Measurements from ENCODE around the gene KRTAP4-9. TPM values are rescaled to one million over a fixed set of nuclear protein-coding genes. Genes with fewer than 3 reads are reported as not detected.
"Not testable (repeated sequence)": the region's sequence is repeated elsewhere in the genome, so short reads cannot be mapped to it uniquely, and the experiment has no call there.

KRTAP4-9 gene
- total and polyA plus RNA-seq, 8 donors = not detected

- peaks cover 0 to 17% (median 0%) of the 10 kb centered on the region in 3 donors for H3K27me3 ChIP-seq
- H3K27ac ChIP-seq = no peak overlapping the region
- TF ChIP-seq POLR2A (IDR thresholded peaks at IDR 0.05) = no peak
- TF ChIP-seq, protein P1, sequence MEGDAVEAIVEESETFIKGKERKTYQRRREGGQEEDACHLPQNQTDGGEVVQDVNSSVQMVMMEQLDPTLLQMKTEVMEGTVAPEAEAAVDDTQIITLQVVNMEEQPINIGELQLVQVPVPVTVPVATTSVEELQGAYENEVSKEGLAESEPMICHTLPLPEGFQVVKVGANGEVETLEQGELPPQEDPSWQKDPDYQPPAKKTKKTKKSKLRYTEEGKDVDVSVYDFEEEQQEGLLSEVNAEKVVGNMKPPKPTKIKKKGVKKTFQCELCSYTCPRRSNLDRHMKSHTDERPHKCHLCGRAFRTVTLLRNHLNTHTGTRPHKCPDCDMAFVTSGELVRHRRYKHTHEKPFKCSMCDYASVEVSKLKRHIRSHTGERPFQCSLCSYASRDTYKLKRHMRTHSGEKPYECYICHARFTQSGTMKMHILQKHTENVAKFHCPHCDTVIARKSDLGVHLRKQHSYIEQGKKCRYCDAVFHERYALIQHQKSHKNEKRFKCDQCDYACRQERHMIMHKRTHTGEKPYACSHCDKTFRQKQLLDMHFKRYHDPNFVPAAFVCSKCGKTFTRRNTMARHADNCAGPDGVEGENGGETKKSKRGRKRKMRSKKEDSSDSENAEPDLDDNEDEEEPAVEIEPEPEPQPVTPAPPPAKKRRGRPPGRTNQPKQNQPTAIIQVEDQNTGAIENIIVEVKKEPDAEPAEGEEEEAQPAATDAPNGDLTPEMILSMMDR (IDR thresholded peaks at IDR 0.05) = no peak
- TF ChIP-seq POLR2AphosphoS5 (IDR thresholded peaks at IDR 0.05) = no peak
- no peak for TF ChIP-seq EP300 (IDR thresholded peaks at IDR 0.05)
- no peaks in the 10 kb centered on the region for H3K9me3 ChIP-seq
- no peak for DNase-seq
- no peaks in the 10 kb centered on the region for H3K4me1 ChIP-seq
- WGBS, 5 donors = 50 to 62% (median 55%) methylated on average over 4 of the region's 4 CpGs
- H3K4me3 ChIP-seq = no peak overlapping the region
- intact Hi-C loops (cut with DNase I; ENCODE audit: low total_unique reads) = no loop called here
- H3K36me3 ChIP-seq = no peaks in the 10 kb centered on the region
Observed at GRCh38 chr17:41063449-41063848, 41.7 kb upstream of the KRTAP4-9 start.

DNA sequence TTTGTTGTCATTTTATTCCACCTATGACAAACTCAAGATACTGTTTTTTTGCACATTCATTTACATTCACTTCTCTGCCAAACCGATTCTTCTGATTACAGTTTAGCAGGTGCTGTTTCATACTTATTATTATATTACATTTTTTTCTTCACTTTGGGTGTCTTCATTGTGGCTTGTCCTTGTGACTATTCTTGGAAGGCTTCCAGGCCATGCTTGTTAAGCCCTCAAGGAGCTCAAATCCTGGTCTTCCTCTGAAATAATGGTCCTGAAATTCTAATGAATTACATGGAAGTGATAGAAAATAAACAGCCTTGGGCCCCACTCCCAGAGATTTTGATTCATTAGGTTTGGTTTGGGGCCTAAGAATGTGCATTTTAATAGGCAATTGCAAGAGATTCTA, 40.9 kb upstream of the KRTAP4-9 start:
- 78 to 84% (median 82%) methylated on average over 1 of the region's 1 CpG for WGBS, 5 donors
- intact Hi-C loops (cut with DNase I; ENCODE audit: low total_unique reads) = no loop called here
- no peaks in the 10 kb centered on the region for H3K9me3 ChIP-seq
- TF ChIP-seq, protein P1 (IDR thresholded peaks at IDR 0.05) = no peak
- no peak overlapping the region for H3K4me3 ChIP-seq
- no peaks in the 10 kb centered on the region for H3K4me1 ChIP-seq
- DNase-seq = no peak
- no peak overlapping the region for H3K27ac ChIP-seq
- peaks cover 0 to 12% (median 0%) of the 10 kb centered on the region in 3 donors for H3K27me3 ChIP-seq
- no peaks in the 10 kb centered on the region for H3K36me3 ChIP-seq

DNA sequence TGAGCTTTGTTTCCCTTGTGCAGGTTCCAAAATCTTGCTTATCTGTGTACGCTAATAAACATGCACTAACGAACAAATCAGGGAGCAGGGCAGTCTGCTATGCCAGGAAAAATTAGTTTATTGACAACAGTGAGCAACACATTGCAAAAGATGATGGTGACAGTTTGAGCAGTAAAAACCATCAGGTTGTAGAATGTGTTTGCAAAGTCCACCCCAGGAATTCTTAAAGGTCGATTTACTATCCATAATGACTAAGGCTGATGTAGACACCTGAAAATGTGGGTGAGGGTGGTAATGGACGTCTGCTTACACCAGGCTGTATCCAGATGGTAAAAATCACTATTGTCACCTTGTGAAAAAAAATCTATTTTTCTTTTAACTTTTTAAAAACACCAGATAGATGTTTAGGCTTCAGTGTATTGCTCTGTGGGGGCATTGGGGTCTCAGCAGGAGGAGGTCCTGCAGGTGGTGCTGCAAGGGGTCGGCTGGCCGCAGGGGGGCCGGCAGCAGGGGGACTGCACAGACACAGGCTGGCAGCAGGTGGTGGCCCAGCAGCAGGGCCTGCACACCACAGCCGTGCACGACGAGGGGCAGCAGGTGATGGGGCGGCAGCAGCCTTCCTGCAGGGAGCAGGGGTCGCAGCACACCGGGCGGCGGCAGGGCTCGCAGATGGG, 40.0 kb upstream of the KRTAP4-9 start:
- H3K4me3 ChIP-seq; H3K36me3 ChIP-seq; H3K27ac ChIP-seq; H3K9me3 ChIP-seq; H3K4me1 ChIP-seq; DNase-seq; H3K27me3 ChIP-seq; intact Hi-C loops (cut with DNase I; ENCODE audit: low total_unique reads): not testable (repeated sequence)
- WGBS, 5 donors = 55 to 72% (median 59%) methylated on average over 6 to 7 of the region's 16 CpGs

DNA sequence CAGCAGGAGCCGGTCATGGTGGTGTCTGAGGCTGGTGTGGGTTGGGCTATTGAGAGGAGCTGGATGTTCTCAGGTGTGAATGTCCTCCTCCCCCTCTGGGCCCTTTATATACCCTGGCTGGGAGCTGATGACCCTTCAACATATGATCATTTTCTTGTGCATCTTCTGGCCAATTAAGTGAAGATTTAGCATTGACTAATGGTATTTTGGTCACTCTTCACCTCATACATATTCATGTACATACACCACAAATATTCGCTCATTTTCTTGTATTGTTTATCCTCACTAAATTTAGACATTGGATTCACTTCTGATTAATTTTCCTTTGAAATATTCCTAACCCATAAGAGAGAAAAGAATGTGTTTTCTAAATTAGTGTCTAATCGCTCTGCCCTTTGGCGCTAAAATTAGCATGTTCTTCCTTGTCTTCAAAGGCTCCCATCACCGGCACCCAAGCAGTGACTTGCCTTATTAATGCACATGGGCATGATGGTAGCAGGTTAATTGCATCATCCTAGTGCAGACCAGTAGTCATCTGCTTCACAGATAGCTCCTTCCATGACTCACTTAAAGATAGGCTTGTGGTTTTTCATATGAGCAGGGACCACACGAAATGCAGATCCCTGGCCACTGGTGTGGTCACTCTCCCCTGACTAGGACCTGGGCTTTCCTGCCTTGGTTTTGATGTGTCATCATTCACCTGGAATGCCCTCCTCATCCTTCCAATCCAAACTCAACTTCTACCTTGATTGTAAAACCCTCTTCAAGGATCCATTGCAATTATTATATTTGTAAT, 39.2 kb upstream of the KRTAP4-9 start, which contains the start of gene KRTAP2-4:
Gene KRTAP2-4, minus strand, starts transcription at position 51 of the 796 bp plus-strand sequence. Its CDS starts 34 bp downstream, at position 17.
- no peaks in the 10 kb centered on the region for H3K9me3 ChIP-seq
- no peak for DNase-seq
- TF ChIP-seq, protein P1 (IDR thresholded peaks at IDR 0.05) = no peak
- TF ChIP-seq EP300 (IDR thresholded peaks at IDR 0.05) = no peak
- no peak within 1 kb of the TSS for H3K4me3 ChIP-seq
- no peaks in the 10 kb centered on the region for H3K36me3 ChIP-seq
- H3K27me3 ChIP-seq = no peaks in the 10 kb centered on the region
- intact Hi-C loops (cut with DNase I; ENCODE audit: low total_unique reads) = no loop called here
- no peak within 1 kb of the TSS for H3K27ac ChIP-seq
- H3K4me1 ChIP-seq = no peaks in the 10 kb centered on the region
- WGBS, 5 donors = 81 to 90% (median 88%) methylated on average over 5 to 6 of the region's 6 CpGs

DNA sequence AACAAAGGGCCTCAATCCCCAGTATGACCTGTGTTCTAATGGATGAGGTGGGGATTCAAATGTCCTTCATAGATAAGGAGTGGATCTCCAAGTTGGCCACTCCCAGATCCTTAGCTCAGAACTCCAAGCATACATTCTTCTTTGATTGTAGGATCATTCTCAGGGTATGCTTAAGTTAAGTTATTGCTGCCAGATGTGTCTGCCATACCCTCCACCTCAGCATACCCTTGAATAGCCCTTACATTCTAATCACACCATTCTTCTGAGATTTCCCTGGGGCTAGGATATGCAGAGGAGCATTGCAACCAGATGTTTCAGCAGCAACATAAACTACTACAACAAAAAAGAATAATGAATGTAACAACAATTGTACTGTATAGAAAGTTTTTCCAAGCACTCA, 37.9 kb upstream of the KRTAP4-9 start:
- DNase-seq = no peak
- H3K4me3 ChIP-seq = no peak overlapping the region
- intact Hi-C loops (cut with DNase I; ENCODE audit: low total_unique reads) = no loop called here
- H3K27me3 ChIP-seq = no peaks in the 10 kb centered on the region
- H3K27ac ChIP-seq = no peak overlapping the region
- TF ChIP-seq POLR2AphosphoS5 (IDR thresholded peaks at IDR 0.05) (no peak), POLR2A (IDR thresholded peaks at IDR 0.05) (no peak), EP300 (IDR thresholded peaks at IDR 0.05) (no peak)
- TF ChIP-seq, protein P1 (IDR thresholded peaks at IDR 0.05) = no peak
- no peaks in the 10 kb centered on the region for H3K36me3 ChIP-seq
- H3K9me3 ChIP-seq = no peaks in the 10 kb centered on the region
- no peaks in the 10 kb centered on the region for H3K4me1 ChIP-seq
